GM23248 (cell line): ENCODE measurements around the gene SLC8A1.

Source experiments
- EZH2 ChIP-seq: fragments of 200-600 bp; sonication (generic); IDR thresholded peaks from 2 replicates; pipeline ENCODE4 v1.6.1; 2018; ENCODE audit warnings: antibody characterized with exemption, mild to moderate bottlenecking; ENCODE audit not compliant: insufficient read depth, poor library complexity, severe bottlenecking
- EZH2phosphoT487 ChIP-seq: fragments of 200-600 bp; sonication (generic); IDR thresholded peaks from 2 replicates; pipeline ENCODE4 v1.6.1; 2018; ENCODE audit warnings: antibody characterized with exemption, moderate library complexity, mild to moderate bottlenecking, low read depth; ENCODE audit not compliant: insufficient read depth

- no peak for TF ChIP-seq EZH2
- no peak for TF ChIP-seq EZH2phosphoT487
Measured at GRCh38 chr2:40432921-40433483, 18.9 kb downstream of the SLC8A1 start.
